C4-2B (cell line): Measurements from ENCODE around the gene MYD88.

ENCODE experiments used
- H3K27ac ChIP-seq: fragments of 450-650 bp; 2 replicates; pipeline ENCODE4 v1.5.1; 2017
- ZFX ChIP-seq: fragments of 450-650 bp; IDR thresholded peaks from 2 replicates; pipeline ENCODE4 v1.6.1; 2017
- TF ChIP-seq, protein P1 (sequence below): fragments of 450-650 bp; conservative IDR thresholded peaks from 2 replicates; pipeline ENCODE4 v1.5.1; 2017; ENCODE audit warnings: mild to moderate bottlenecking

Gene MYD88

GRCh38 chr3:38118421-38119247 lies 19.8 kb upstream of the MYD88 start:
- no peak for TF ChIP-seq ZFX
- H3K27ac ChIP-seq: no peak overlapping the region

DNA sequence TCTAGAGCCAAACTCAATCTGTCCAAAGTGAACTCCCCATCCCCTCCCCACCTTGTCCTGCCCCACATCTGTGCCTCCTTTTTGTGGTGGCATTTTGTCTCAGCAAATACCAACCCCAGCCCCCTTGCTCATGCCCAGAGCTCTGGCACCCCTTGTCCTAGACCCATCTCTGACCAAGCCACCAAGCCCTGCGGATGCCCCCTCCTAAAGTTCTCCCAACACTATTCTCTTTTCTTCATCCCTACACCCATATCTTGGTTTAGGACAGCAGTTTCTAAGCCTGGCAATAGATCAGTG lies 19.3 kb upstream of the MYD88 start:
- no peak overlapping the region for H3K27ac ChIP-seq
- TF ChIP-seq, protein P1, sequence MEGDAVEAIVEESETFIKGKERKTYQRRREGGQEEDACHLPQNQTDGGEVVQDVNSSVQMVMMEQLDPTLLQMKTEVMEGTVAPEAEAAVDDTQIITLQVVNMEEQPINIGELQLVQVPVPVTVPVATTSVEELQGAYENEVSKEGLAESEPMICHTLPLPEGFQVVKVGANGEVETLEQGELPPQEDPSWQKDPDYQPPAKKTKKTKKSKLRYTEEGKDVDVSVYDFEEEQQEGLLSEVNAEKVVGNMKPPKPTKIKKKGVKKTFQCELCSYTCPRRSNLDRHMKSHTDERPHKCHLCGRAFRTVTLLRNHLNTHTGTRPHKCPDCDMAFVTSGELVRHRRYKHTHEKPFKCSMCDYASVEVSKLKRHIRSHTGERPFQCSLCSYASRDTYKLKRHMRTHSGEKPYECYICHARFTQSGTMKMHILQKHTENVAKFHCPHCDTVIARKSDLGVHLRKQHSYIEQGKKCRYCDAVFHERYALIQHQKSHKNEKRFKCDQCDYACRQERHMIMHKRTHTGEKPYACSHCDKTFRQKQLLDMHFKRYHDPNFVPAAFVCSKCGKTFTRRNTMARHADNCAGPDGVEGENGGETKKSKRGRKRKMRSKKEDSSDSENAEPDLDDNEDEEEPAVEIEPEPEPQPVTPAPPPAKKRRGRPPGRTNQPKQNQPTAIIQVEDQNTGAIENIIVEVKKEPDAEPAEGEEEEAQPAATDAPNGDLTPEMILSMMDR: no peak
- TF ChIP-seq ZFX: no peak

- no peak for TF ChIP-seq ZFX
- TF ChIP-seq, protein P1: no peak
- no peak overlapping the region for H3K27ac ChIP-seq
Measured at GRCh38 chr3:38119821-38120692, 18.4 kb upstream of the MYD88 start.

DNA sequence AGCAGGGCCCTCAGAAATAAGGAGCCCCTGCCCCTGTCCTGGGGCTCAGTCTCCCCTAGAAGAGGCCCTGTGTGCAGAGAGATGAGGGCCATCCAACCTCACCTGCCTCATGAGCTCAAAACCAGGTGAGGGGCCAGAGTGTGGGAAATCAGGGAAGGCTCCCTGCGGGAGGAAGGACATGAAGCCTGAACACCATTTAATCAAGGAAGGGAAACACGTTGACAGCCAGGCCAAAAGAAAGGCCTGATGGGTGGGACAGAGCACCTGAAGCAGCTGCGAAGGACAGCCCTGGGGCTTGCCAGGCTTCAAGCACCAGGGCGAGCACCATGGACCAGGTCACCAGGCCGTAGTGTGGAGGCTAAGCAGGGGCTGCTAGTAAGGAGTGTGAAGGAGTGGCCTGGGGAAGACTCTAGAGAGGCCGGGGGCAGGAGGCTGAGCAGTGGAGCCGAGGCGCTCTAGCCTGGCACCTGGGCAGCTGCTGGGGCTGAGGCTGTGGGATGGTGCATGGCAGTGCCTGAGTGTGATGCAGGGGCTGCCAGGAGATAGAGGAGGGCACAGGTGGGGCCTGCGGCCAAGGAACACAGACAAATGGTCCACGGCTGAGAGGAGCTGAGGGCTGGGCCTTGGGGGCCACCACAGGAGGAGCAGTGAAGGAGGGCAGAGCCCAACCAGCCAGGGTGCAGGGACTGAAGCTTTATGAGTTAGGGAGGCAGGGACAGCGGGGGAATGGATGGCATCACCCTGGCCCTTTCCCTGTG lies 17.6 kb upstream of the MYD88 start:
- no peak overlapping the region for H3K27ac ChIP-seq
- TF ChIP-seq ZFX: no peak
- TF ChIP-seq, protein P1: no peak

DNA sequence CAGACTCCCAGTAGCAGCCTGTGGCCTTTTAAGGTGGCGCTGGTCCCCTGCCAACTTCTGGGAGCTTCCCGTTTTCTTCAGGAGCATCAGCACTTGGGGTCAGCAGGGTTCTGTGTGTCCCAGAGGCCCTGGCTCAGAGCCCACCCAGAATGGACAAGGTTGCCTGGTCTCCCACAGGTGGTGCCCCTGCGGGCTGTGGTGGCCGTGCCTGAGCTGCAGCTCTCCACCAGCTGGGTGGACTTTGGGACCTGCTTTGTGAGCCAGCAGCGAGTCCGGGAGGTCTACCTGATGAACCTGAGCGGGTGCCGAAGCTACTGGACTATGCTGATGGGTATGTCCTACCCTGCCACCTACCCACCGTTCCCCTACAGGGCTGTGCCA lies 17.0 kb upstream of the MYD88 start:
- no peak overlapping the region for H3K27ac ChIP-seq
- TF ChIP-seq, protein P1: no peak
- TF ChIP-seq ZFX: no peak

DNA sequence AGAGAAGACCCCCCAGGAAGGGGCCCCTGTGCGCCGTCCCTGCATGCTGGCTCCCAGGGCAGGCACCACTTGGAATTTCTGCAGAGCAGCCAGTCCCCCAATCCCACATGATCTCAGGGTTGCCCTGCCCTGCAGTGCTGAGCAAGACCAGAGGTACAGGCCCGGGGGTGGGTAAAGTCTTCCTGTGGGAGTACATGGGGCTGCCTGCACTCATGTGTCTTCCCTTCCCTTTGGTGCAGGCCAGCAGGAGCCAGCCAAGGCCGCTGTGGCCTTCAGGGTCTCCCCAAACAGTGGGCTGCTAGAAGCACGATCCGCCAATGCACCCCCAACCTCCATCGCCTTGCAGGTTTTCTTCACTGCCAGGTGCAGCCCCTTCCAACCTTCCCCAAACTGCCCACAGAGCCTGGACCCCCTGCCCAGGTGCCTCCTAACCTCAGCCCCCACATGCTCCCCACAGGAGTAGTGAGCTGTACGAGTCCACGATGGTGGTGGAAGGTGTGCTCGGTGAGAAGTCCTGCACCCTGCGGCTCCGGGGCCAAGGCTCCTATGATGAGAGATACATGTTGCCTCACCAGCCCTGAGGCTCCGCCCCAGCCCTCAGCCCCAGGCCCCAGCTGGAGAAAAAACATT lies 16.5 kb upstream of the MYD88 start:
- no peak for TF ChIP-seq ZFX
- TF ChIP-seq, protein P1: no peak
- H3K27ac ChIP-seq: no peak overlapping the region

- H3K27ac ChIP-seq: no peak overlapping the region
- TF ChIP-seq, protein P1: no peak
- TF ChIP-seq ZFX: no peak
Measured at GRCh38 chr3:38122712-38123290, 15.7 kb upstream of the MYD88 start.
